ENCODE measurements around the gene TMPRSS9.

- TF ChIP-seq CTCF (IDR thresholded peaks at IDR 0.05; ENCODE audit: low read length) (no peak), EZH2 (IDR thresholded peaks at IDR 0.05; ENCODE audit: borderline replicate concordance, low read length) (no peak)
Observed at GRCh38 chr19:2461751-2462634, 101.9 kb downstream of the TMPRSS9 start.
